Mononuclear cell (primary cell): Measurements from ENCODE around the gene JADE1. TPM values are rescaled to one million over a fixed set of nuclear protein-coding genes. Genes with fewer than 3 reads are reported as not detected.

Experiments used
- H3K27me3 ChIP-seq: 2 replicates; pipeline ENCODE4 v1.6.0; 2011; ENCODE audit warnings: low read length, control low read depth; ENCODE audit not compliant: insufficient read depth
- H3K4me1 ChIP-seq: 2 replicates; pipeline ENCODE4 v1.5.1; 2011; ENCODE audit warnings: mild to moderate bottlenecking, low read length, control low read depth; ENCODE audit not compliant: insufficient read depth
- H3K4me3 ChIP-seq: 2 replicates; pipeline ENCODE4 v1.5.1; 2011; ENCODE audit warnings: mild to moderate bottlenecking, low read length, moderate library complexity
- H3K9me3 ChIP-seq: 2 replicates; pipeline ENCODE4 v1.5.1; 2011; ENCODE audit warnings: low read depth, mild to moderate bottlenecking, control low read depth, low read length
- total RNA-seq: library from RNA; depleted of rRNA; stranded (reverse); fragments of >200 nt; gene quantifications from one replicate; pipeline ENCODE4 v1.2.3, GENCODE V29; 2012

Gene JADE1
- total RNA-seq, 1 donor: 38.7 TPM

GRCh38 chr4:128866691-128867090 lies 57.2 kb downstream of the JADE1 start:
- Histone ChIP-seq H3K9me3 (no peaks in the 10 kb centered on the region), H3K4me3 (no peak overlapping the region), H3K27me3 (no peaks in the 10 kb centered on the region), H3K4me1 (peaks cover 21% of the 10 kb centered on the region)

- Histone ChIP-seq H3K9me3 (no peaks in the 10 kb centered on the region), H3K4me3 (no peak overlapping the region), H3K27me3 (no peaks in the 10 kb centered on the region), H3K4me1 (peaks cover 4% of the 10 kb centered on the region)
Measured at GRCh38 chr4:128868758-128869157, 59.3 kb downstream of the JADE1 start.

- H3K4me1 ChIP-seq: peaks cover 4% of the 10 kb centered on the region
- no peaks in the 10 kb centered on the region for H3K27me3 ChIP-seq
- no peaks in the 10 kb centered on the region for H3K9me3 ChIP-seq
- no peak overlapping the region for H3K4me3 ChIP-seq
Measured at GRCh38 chr4:128869776-128870509, 60.4 kb downstream of the JADE1 start.

- H3K27me3 ChIP-seq: no peaks in the 10 kb centered on the region
- no peaks in the 10 kb centered on the region for H3K9me3 ChIP-seq
- no peak overlapping the region for H3K4me3 ChIP-seq
- H3K4me1 ChIP-seq: peaks cover 4% of the 10 kb centered on the region
Measured at GRCh38 chr4:128871948-128872347, 62.4 kb downstream of the JADE1 start.

GRCh38 chr4:128876200-128876599 lies 66.7 kb downstream of the JADE1 start:
- no peak overlapping the region for H3K4me3 ChIP-seq
- H3K27me3 ChIP-seq: no peaks in the 10 kb centered on the region
- H3K4me1 ChIP-seq: no peaks in the 10 kb centered on the region
- no peaks in the 10 kb centered on the region for H3K9me3 ChIP-seq

- H3K4me1 ChIP-seq: no peaks in the 10 kb centered on the region
- H3K4me3 ChIP-seq: no peak overlapping the region
- no peaks in the 10 kb centered on the region for H3K9me3 ChIP-seq
- H3K27me3 ChIP-seq: no peaks in the 10 kb centered on the region
Measured at GRCh38 chr4:128877934-128878333, 68.4 kb downstream of the JADE1 start.

DNA sequence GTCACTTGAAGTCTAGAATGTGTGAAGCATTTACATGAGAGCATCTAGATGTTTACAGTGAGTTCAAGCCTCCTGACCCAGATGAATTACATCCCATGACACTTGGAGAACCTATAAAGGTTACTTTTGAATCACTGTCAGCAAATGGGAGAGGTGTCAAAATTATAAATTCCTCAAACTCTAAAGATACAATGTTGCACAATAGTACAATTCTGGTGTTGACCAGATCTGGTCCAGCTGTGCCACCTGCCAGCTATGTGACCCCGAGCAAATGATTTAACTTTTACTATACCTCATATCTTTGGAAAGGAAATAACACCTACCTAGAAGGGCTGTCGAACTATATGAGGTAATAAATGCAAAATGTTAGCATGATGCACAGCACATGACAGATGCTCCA lies 69.8 kb downstream of the JADE1 start:
- H3K4me3 ChIP-seq: no peak overlapping the region
- no peaks in the 10 kb centered on the region for H3K4me1 ChIP-seq
- no peaks in the 10 kb centered on the region for H3K9me3 ChIP-seq
- H3K27me3 ChIP-seq: no peaks in the 10 kb centered on the region

- no peak overlapping the region for H3K4me3 ChIP-seq
- no peaks in the 10 kb centered on the region for H3K27me3 ChIP-seq
- H3K4me1 ChIP-seq: no peaks in the 10 kb centered on the region
- H3K9me3 ChIP-seq: no peaks in the 10 kb centered on the region
Measured at GRCh38 chr4:128879971-128880370, 70.5 kb downstream of the JADE1 start.

DNA sequence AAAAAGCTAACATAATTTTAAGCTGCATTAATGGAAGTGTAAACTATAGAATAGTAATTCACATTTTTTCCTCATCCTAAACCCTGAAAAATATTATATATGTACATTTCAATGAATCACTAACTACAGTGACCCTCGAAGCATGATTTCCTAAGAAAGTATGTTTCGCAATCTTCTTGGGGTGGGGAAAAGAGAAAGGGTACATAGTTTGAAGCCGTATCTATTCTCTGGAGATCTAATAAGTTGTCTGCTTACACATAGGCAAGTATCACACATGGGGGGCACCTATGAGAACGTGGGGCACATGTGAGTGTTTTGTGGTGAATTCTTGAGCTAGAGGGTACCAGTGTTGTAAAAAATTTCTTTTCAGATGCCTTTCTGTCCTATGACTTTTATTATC lies 71.2 kb downstream of the JADE1 start:
- no peaks in the 10 kb centered on the region for H3K9me3 ChIP-seq
- no peaks in the 10 kb centered on the region for H3K27me3 ChIP-seq
- no peaks in the 10 kb centered on the region for H3K4me1 ChIP-seq
- H3K4me3 ChIP-seq: no peak overlapping the region

- H3K4me3 ChIP-seq: no peak overlapping the region
- H3K27me3 ChIP-seq: no peaks in the 10 kb centered on the region
- H3K4me1 ChIP-seq: no peaks in the 10 kb centered on the region
- H3K9me3 ChIP-seq: no peaks in the 10 kb centered on the region
Measured at GRCh38 chr4:128904821-128905220, 95.3 kb downstream of the JADE1 start.

DNA sequence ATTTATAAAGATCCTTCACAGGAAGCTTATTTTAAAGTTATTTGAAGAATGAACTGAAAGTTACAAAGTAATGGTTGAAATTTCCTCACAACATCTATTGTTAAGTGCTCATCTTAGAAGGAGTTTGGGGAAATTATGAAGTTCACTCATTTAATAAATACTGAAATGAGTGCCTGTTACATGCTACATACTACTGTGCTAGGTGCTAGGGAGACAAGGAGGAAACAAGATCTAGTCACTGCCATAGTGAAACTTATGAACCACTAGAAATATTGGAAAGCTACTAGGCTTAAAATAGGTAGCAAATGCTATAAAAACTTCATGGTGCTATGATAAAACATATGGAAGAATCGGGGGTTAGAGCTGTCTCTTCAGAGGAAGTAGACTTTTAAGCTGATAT lies 97.1 kb downstream of the JADE1 start:
- Histone ChIP-seq H3K4me1 (no peaks in the 10 kb centered on the region), H3K9me3 (no peaks in the 10 kb centered on the region), H3K27me3 (no peaks in the 10 kb centered on the region), H3K4me3 (no peak overlapping the region)

GRCh38 chr4:128907981-128908380 lies 98.5 kb downstream of the JADE1 start:
- Histone ChIP-seq H3K27me3 (no peaks in the 10 kb centered on the region), H3K4me3 (no peak overlapping the region), H3K4me1 (peaks cover 9% of the 10 kb centered on the region), H3K9me3 (no peaks in the 10 kb centered on the region)

- Histone ChIP-seq H3K4me1 (peaks cover 17% of the 10 kb centered on the region), H3K27me3 (no peaks in the 10 kb centered on the region), H3K9me3 (no peaks in the 10 kb centered on the region), H3K4me3 (no peak overlapping the region)
Measured at GRCh38 chr4:128908735-128909134, 99.2 kb downstream of the JADE1 start.

- Histone ChIP-seq H3K4me3 (no peak overlapping the region), H3K27me3 (no peaks in the 10 kb centered on the region), H3K4me1 (peaks cover 52% of the 10 kb centered on the region), H3K9me3 (no peaks in the 10 kb centered on the region)
Measured at GRCh38 chr4:128913228-128913627, 103.7 kb downstream of the JADE1 start.

DNA sequence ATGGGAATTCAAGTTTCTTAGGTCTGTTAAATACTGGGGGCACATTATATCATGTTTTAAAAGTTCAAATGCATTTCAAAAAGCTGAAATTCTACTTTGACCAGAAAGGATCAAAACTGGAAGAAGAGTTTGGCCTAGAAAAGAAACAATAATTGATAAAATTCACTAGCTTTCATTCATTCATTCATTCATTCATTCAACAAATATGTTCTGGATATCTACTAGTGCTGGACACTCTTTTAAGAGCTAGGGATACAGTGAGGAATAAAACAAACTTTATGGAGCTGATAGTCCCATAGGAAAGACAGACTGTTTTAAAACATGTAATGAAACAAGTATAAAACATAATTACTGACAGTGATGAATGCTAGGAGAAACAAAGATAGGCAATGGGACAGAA lies 106.0 kb downstream of the JADE1 start:
- no peaks in the 10 kb centered on the region for H3K9me3 ChIP-seq

DNA sequence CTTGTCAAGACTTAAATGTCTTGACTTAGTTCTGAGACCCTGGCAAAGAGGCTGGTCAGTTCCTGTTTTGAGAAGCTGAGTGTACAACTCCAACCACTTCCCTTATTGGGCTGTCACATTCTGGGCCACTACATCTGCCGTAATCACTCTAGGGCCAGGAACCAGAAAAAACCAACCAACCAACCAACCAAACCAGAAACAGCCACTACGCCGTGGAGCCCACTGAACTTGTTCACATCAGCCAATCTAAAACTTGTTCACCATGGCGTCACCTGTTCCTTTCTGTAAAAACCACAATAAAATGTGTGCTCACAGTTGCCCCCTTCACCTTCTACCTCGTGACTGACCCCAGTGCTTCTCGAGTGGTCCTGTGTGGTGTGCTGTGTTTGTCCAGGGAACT lies 107.3 kb downstream of the JADE1 start:
- peaks cover 55% of the 10 kb centered on the region for H3K4me1 ChIP-seq
- no peaks in the 10 kb centered on the region for H3K27me3 ChIP-seq
- no peak overlapping the region for H3K4me3 ChIP-seq
- no peaks in the 10 kb centered on the region for H3K9me3 ChIP-seq

More for the DNA sequence above, 106.0 kb downstream of the JADE1 start:
- no peak overlapping the region for H3K4me3 ChIP-seq
- no peaks in the 10 kb centered on the region for H3K27me3 ChIP-seq
- H3K4me1 ChIP-seq: peaks cover 55% of the 10 kb centered on the region
